Measurements from ENCODE around the gene METTL25. TPM values are rescaled to one million over a fixed set of nuclear protein-coding genes. Genes with fewer than 3 reads are reported as not detected.

The METTL25 gene
- total and polyA plus RNA-seq, 12 donors, result 4.0 to 28.8 (median 18.5) TPM

- intact Hi-C loops (cut with DNase I), result no loop called here
- peaks cover 0 to 8% (median 0%) of the 10 kb centered on the region in 3 donors for H3K9me3 ChIP-seq (replicated peaks in 1 of 3)
- DNase-seq, result no peak
- H3K36me3 ChIP-seq (replicated peaks in 1 of 2), result no peaks in the 10 kb centered on the region
- 70 to 78% (median 75%) methylated on average over 2 of the region's 2 CpGs for WGBS, 4 donors
- TF ChIP-seq CTCF (IDR thresholded peaks at IDR 0.05), result no peak
- TF ChIP-seq POLR2A (IDR thresholded peaks at IDR 0.05), result no peak
- no peaks in the 10 kb centered on the region for H3K4me1 ChIP-seq (replicated peaks in 1 of 2)
- no peak overlapping the region for H3K27ac ChIP-seq
- no peaks in the 10 kb centered on the region for H3K27me3 ChIP-seq
- no peak overlapping the region for H3K4me3 ChIP-seq
Observed at GRCh38 chr12:82400819-82401218, 42.5 kb downstream of the METTL25 start.

GRCh38 chr12:82406651-82407050 lies 48.3 kb downstream of the METTL25 start:
- no peaks in the 10 kb centered on the region for H3K4me1 ChIP-seq (replicated peaks in 1 of 2)
- H3K36me3 ChIP-seq (replicated peaks in 1 of 2), result no peaks in the 10 kb centered on the region
- no peak for TF ChIP-seq CTCF (IDR thresholded peaks at IDR 0.05)
- TF ChIP-seq POLR2A (IDR thresholded peaks at IDR 0.05), result no peak
- H3K27me3 ChIP-seq, result no peaks in the 10 kb centered on the region
- no peak overlapping the region for H3K4me3 ChIP-seq
- intact Hi-C loops (cut with DNase I), result no loop called here
- H3K27ac ChIP-seq, result no peak overlapping the region
- no peak for DNase-seq
- H3K9me3 ChIP-seq (replicated peaks in 1 of 3), result no peaks in the 10 kb centered on the region
- WGBS, 4 donors, result 68 to 88% (median 80%) methylated on average over 1 of the region's 1 CpG

- WGBS, 4 donors, result 60 to 61% (median 60%) methylated on average over 5 of the region's 5 CpGs
- H3K27me3 ChIP-seq, result no peaks in the 10 kb centered on the region
- no peak overlapping the region for H3K27ac ChIP-seq
- DNase-seq, result no peak
- TF ChIP-seq POLR2A (IDR thresholded peaks at IDR 0.05) (no peak), CTCF (IDR thresholded peaks at IDR 0.05) (no peak)
- H3K9me3 ChIP-seq (replicated peaks in 1 of 3), result no peaks in the 10 kb centered on the region
- no peak overlapping the region for H3K4me3 ChIP-seq
- no peaks in the 10 kb centered on the region for H3K4me1 ChIP-seq (replicated peaks in 1 of 2)
- intact Hi-C loops (cut with DNase I), result no loop called here
- no peaks in the 10 kb centered on the region for H3K36me3 ChIP-seq (replicated peaks in 1 of 2)
Observed at GRCh38 chr12:82407481-82407880, 49.2 kb downstream of the METTL25 start.

- intact Hi-C loops (cut with DNase I), result no loop called here
- WGBS, 4 donors, result 97 to 100% (median 100%) methylated on average over 1 of the region's 1 CpG
Observed at GRCh38 chr12:82408844-82409243, 50.5 kb downstream of the METTL25 start.

More at GRCh38 chr12:82408844-82409243, 50.5 kb downstream of the METTL25 start:
- Histone ChIP-seq H3K27ac (no peak overlapping the region), H3K4me3 (no peak overlapping the region), H3K4me1 (replicated peaks in 1 of 2) (no peaks in the 10 kb centered on the region), H3K36me3 (replicated peaks in 1 of 2) (no peaks in the 10 kb centered on the region), H3K27me3 (no peaks in the 10 kb centered on the region), H3K9me3 (replicated peaks in 1 of 3) (no peaks in the 10 kb centered on the region)
- TF ChIP-seq POLR2A (IDR thresholded peaks at IDR 0.05), result no peak
- no peak for TF ChIP-seq CTCF (IDR thresholded peaks at IDR 0.05)
- DNase-seq, result no peak

Measured in adrenal gland (tissue), 12 donors.